Endothelial cell of umbilical vein (primary cell): ENCODE results near the gene MTREX. TPM values are rescaled to one million over a fixed set of nuclear protein-coding genes. Genes with fewer than 3 reads are reported as not detected.

Experiments used
- BruUV-seq: library from RNA; stranded (reverse); fragments of 400-500 nt; replicated peaks from 2 replicates; lab custom pipeline; 2021; lab: Mats Ljungman, UMichigan
- CTCF ChIA-PET: fragments of 300-600, 350-600 bp; sonication (Branson Sonifier 250); formaldehyde crosslinking; loops from one replicate; lab custom pipeline; 2021; ENCODE audit warnings: antibody characterized with exemption, inconsistent platforms; lab: Charles Lee
- POLR2A ChIA-PET: fragments of 300-600, 350-600 bp; sonication (Branson Sonifier 250); formaldehyde crosslinking; loops from one replicate; lab custom pipeline; 2021; ENCODE audit warnings: antibody characterized with exemption, inconsistent platforms; lab: Charles Lee
- DNase-seq: peaks from one replicate; pipeline ENCODE4 v3.0.0-alpha.2; 2011; ENCODE audit warnings: low read depth, low spot score
- FAIRE-seq: peaks from 2 replicates; lab custom pipeline; 2011; peaks lifted over from hg19 to GRCh38; lab: Jason Lieb, UNC
- H2AFZ ChIP-seq: 2 replicates; pipeline ENCODE4 v1.6.0; 2012; ENCODE audit warnings: low read depth, low read length, control low read depth, inconsistent platforms
- H3K27ac ChIP-seq: 2 replicates; pipeline ENCODE4 v1.5.1; 2011; ENCODE audit warnings: low read depth, mild to moderate bottlenecking, control low read depth, low read length, moderate library complexity; ENCODE audit not compliant: insufficient read depth
- H3K27me3 ChIP-seq, 2 experiments: 2 replicates each; pipeline versions ENCODE4 v1.6.0 to v1.6.1; 2011; ENCODE audit warnings: low read length in 2 of 2, mixed read lengths in 1 of 2; ENCODE audit not compliant: control insufficient read depth in 2 of 2, insufficient read depth in 2 of 2
- H3K36me3 ChIP-seq, 2 experiments: 2 replicates in 1 of 2; 3 replicates in 1 of 2; pipeline ENCODE4 v1.5.1; 2011; ENCODE audit warnings: low read length in 2 of 2, mild to moderate bottlenecking in 1 of 2, moderate library complexity in 1 of 2; ENCODE audit not compliant: control insufficient read depth in 2 of 2, insufficient read depth in 2 of 2; ENCODE audit errors: extremely low read depth in 1 of 2
- H3K4me1 ChIP-seq: 3 replicates; pipeline ENCODE4 v1.5.1; 2011; ENCODE audit warnings: mild to moderate bottlenecking, low read length; ENCODE audit not compliant: control insufficient read depth, insufficient read depth; ENCODE audit errors: extremely low read depth
- H3K4me2 ChIP-seq: 2 replicates; pipeline ENCODE4 v1.6.1; 2011; ENCODE audit warnings: low read length, control low read depth, mixed read lengths; ENCODE audit not compliant: insufficient read depth
- H3K4me3 ChIP-seq, 3 experiments: fragments of 200-600 bp in 1 of 3; sonication (generic), shearing (Covaris generic) in 1 of 3; replicated peaks in 1 of 3; 2 replicates each; pipeline ENCODE4 v1.5.1; 2011 to 2016; ENCODE audit warnings: control low read depth in 3 of 3, low read length in 3 of 3, mild to moderate bottlenecking in 2 of 3, inconsistent platforms in 1 of 3, low read depth in 1 of 3, moderate library complexity in 1 of 3; ENCODE audit not compliant: insufficient read depth in 1 of 3
- H3K79me2 ChIP-seq: 2 replicates; pipeline ENCODE4 v1.6.0; 2012; ENCODE audit warnings: low read length, inconsistent platforms; ENCODE audit not compliant: control insufficient read depth, insufficient read depth
- H3K9ac ChIP-seq: replicated peaks from 2 replicates; pipeline ENCODE3; 2011; ENCODE audit warnings: low read length, control low read depth; ENCODE audit not compliant: insufficient read depth; ENCODE audit errors: extremely low read depth
- H3K9me1 ChIP-seq: replicated peaks from 3 replicates; pipeline ENCODE4 v1.6.0; 2011; ENCODE audit warnings: mild to moderate bottlenecking, low read length; ENCODE audit not compliant: control insufficient read depth, insufficient read depth; ENCODE audit errors: extremely low read depth
- H3K9me3 ChIP-seq: replicated peaks from 2 replicates; pipeline ENCODE4 v1.5.1; 2012; ENCODE audit warnings: low read length, inconsistent platforms; ENCODE audit not compliant: control insufficient read depth, insufficient read depth
- H4K20me1 ChIP-seq: replicated peaks from 2 replicates; pipeline ENCODE3; 2011; ENCODE audit warnings: mild to moderate bottlenecking, low read length; ENCODE audit not compliant: control insufficient read depth, insufficient read depth; ENCODE audit errors: extremely low read depth
- CTCF ChIP-seq, 2 donors: IDR thresholded peaks; 1 replicate in 1 of 2; 2 replicates in 1 of 2; pipeline ENCODE4 v1.5.1; 2011; ENCODE audit warnings: low read length in 2 of 2, mild to moderate bottlenecking in 2 of 2, moderate library complexity in 2 of 2, control low read depth in 1 of 2, inconsistent platforms in 1 of 2, low read depth in 1 of 2; ENCODE audit not compliant: insufficient read depth in 1 of 2; ENCODE audit errors: extremely low read depth in 1 of 2
- EZH2 ChIP-seq: IDR thresholded peaks from 2 replicates; pipeline ENCODE4 v1.6.1; 2012; ENCODE audit warnings: borderline replicate concordance, low read depth, mild to moderate bottlenecking, moderate library complexity, low read length, inconsistent platforms; ENCODE audit not compliant: severe bottlenecking
- FOS ChIP-seq: IDR thresholded peaks from 2 replicates; pipeline ENCODE4 v1.6.1; 2011; ENCODE audit warnings: mild to moderate bottlenecking, low read length, moderate library complexity, borderline replicate concordance; ENCODE audit not compliant: insufficient read depth
- GATA2 ChIP-seq: IDR thresholded peaks from 2 replicates; pipeline ENCODE4 v1.7.0; 2011; ENCODE audit warnings: low read depth, mild to moderate bottlenecking, moderate library complexity, mixed read lengths, low read length; ENCODE audit not compliant: insufficient read length, insufficient read depth
- JUN ChIP-seq: IDR thresholded peaks from 2 replicates; pipeline ENCODE4 v1.6.1; 2011; ENCODE audit warnings: borderline replicate concordance, low read depth; ENCODE audit not compliant: insufficient read length, insufficient read depth
- MAX ChIP-seq: IDR thresholded peaks from 2 replicates; pipeline ENCODE4 v1.6.1; 2011; ENCODE audit not compliant: insufficient read depth, insufficient read length
- MYC ChIP-seq: IDR thresholded peaks from one replicate; pipeline ENCODE4 v1.6.1; 2011; ENCODE audit warnings: mild to moderate bottlenecking, low read depth, low read length
- POLR2A ChIP-seq: IDR thresholded peaks from 2 replicates; pipeline ENCODE4 v1.6.1; 2012; ENCODE audit warnings: low read depth, mild to moderate bottlenecking, control low read depth, low read length
- POLR2AphosphoS5 ChIP-seq: IDR thresholded peaks from 2 replicates; pipeline ENCODE4 v1.6.1; 2012; ENCODE audit warnings: low read depth, mild to moderate bottlenecking, control low read depth, low read length, moderate library complexity; ENCODE audit not compliant: insufficient read depth
- dilution Hi-C: fragments of 300-500 bp; cut with MboI; formaldehyde crosslinking; loops from one replicate; pipeline ENCODE4 v1.15.0; 2019; ENCODE audit warnings: low sequenced_read_pairs; ENCODE audit not compliant: extremely low pct_ligation_motif_present
- intact Hi-C: fragments of 100-400 bp; cut with micrococcal nuclease; formaldehyde crosslinking; loops from one replicate; pipeline ENCODE4 v1.10.0; 2022
- polyA plus RNA-seq, 4 experiments: library from polyadenylated mRNA; depleted of rRNA in 3 of 4; stranded (reverse) in 3 of 4; unstranded in 1 of 4; fragments of >200 nt; gene quantifications; 2 replicates each; pipeline versions ENCODE4 v1.2.1 to v1.2.3, GENCODE V29; 2011 to 2012; ENCODE audit warnings: missing spikeins in 1 of 4
- total RNA-seq: library from RNA; stranded (reverse); gene quantifications from 2 replicates; pipeline ENCODE4 v1.2.3, GENCODE V29; 2021

The MTREX gene
- total and polyA plus RNA-seq, 2 donors (not counting 3 experiments of a cell fraction or from before 2014, with no cell fraction given): 9.8 to 76.3 TPM

- no peak overlapping the region for H3K9ac ChIP-seq
- DNase-seq (no peak), FAIRE-seq (no peak)
- peaks cover 24% of the 10 kb centered on the region for H3K4me1 ChIP-seq
- dilution Hi-C loops (no loop called here), intact Hi-C loops (no loop called here)
- H4K20me1 ChIP-seq: no peaks in the 10 kb centered on the region
- H3K4me2 ChIP-seq: no peak overlapping the region
- ChIA-PET POLR2A (no interaction called here), CTCF (interaction anchor here (1.6 kb wide), 1 partner anchor 13 kb away, joined by 7 read pairs; no protein-coding TSS in a partner anchor)
- H3K27ac ChIP-seq: no peak overlapping the region
- H3K9me1 ChIP-seq: no peaks in the 10 kb centered on the region
- no TSS peak for BruUV-seq
- TF ChIP-seq FOS (no peak), GATA2 (no peak), JUN (no peak), POLR2AphosphoS5 (no peak), CTCF (IDR thresholded peaks at IDR 0.05; ENCODE audit: extremely low read depth in 1 of 2, insufficient read depth in 1 of 2, low read depth in 1 of 2, low read length in 2 of 2) (no peak), MYC (no peak), POLR2A (no peak), EZH2 (no peak), MAX (no peak)
- no peaks in the 10 kb centered on the region for H3K27me3 ChIP-seq
- no peaks in the 10 kb centered on the region for H3K9me3 ChIP-seq
- no peak overlapping the region for H3K4me3 ChIP-seq
- no peak overlapping the region for H2AFZ ChIP-seq
- H3K79me2 ChIP-seq: no peaks in the 10 kb centered on the region
- peaks cover 0 to 2% of the 10 kb centered on the region in 2 experiments for H3K36me3 ChIP-seq
These were observed 84.9 kb downstream of the MTREX start for GRCh38 chr5:55392669-55393068.
